HG03064 (cell line): ENCODE data around the gene CASZ1.

ENCODE experiments used
- ATAC-seq: cut with Tn5 transposase; IDR thresholded peaks from one replicate; pipeline ENCODE4 v1.9.1; 2021; ENCODE audit warnings: low read depth; ENCODE audit not compliant: unreplicated experiment

CASZ1 gene

GRCh38 chr1:10662090-10662688 is 134.3 kb downstream of the CASZ1 start:
- no peak for ATAC-seq

- no peak for ATAC-seq
These were observed 135.0 kb downstream of the CASZ1 start for GRCh38 chr1:10661453-10661852.

- ATAC-seq, result no peak
These were observed 136.6 kb downstream of the CASZ1 start for GRCh38 chr1:10659646-10660540.

GRCh38 chr1:10659218-10659617 is 137.2 kb downstream of the CASZ1 start:
- ATAC-seq, result no peak

GRCh38 chr1:10658396-10659066 is 137.9 kb downstream of the CASZ1 start:
- no peak for ATAC-seq

GRCh38 chr1:10657088-10657847 is 139.2 kb downstream of the CASZ1 start:
- no peak for ATAC-seq

- no peak for ATAC-seq
These were observed 140.0 kb downstream of the CASZ1 start for GRCh38 chr1:10656431-10656830.

- no peak for ATAC-seq
These were observed 141.4 kb downstream of the CASZ1 start for GRCh38 chr1:10655002-10655401.

GRCh38 chr1:10653370-10654125 is 142.9 kb downstream of the CASZ1 start:
- ATAC-seq, result no peak

GRCh38 chr1:10652626-10653025 is 143.8 kb downstream of the CASZ1 start:
- ATAC-seq, result no peak

- ATAC-seq, result no peak
These were observed 144.7 kb downstream of the CASZ1 start for GRCh38 chr1:10651793-10652192.

GRCh38 chr1:10651389-10651766 is 145.1 kb downstream of the CASZ1 start:
- ATAC-seq, result no peak

GRCh38 chr1:10650556-10651388 is 145.7 kb downstream of the CASZ1 start:
- ATAC-seq, result no peak

GRCh38 chr1:10649517-10650201 is 146.8 kb downstream of the CASZ1 start:
- ATAC-seq, result no peak

- ATAC-seq, result no peak
These were observed 147.5 kb downstream of the CASZ1 start for GRCh38 chr1:10648689-10649516.

GRCh38 chr1:10647414-10648170 is 148.9 kb downstream of the CASZ1 start:
- ATAC-seq, result no peak

- no peak for ATAC-seq
These were observed 150.0 kb downstream of the CASZ1 start for GRCh38 chr1:10646347-10646861.
